ENCODE results near the gene GALM. TPM values are rescaled to one million over a fixed set of nuclear protein-coding genes. Genes with fewer than 3 reads are reported as not detected.
"Not testable (repeated sequence)": the region's sequence is repeated elsewhere in the genome, so short reads cannot be mapped to it uniquely, and the experiment has no call there.

The GALM gene
- total RNA-seq, 1 donor from 2014 or later: 46.3 TPM

- no peak overlapping the region for H3K4me3 Mint-ChIP-seq (ENCODE audit: low read depth)
- H3K9me3 Mint-ChIP-seq (ENCODE audit: low read depth): peaks cover 3% of the 10 kb centered on the region
- no peaks in the 10 kb centered on the region for H3K36me3 Mint-ChIP-seq (ENCODE audit: insufficient read depth)
- peaks cover 21% of the 10 kb centered on the region for H3K4me1 Mint-ChIP-seq (ENCODE audit: low read depth)
- TF ChIP-seq CTCF (IDR thresholded peaks at IDR 0.05; ENCODE audit: unreplicated experiment): no peak
- H3K27me3 Mint-ChIP-seq: no peaks in the 10 kb centered on the region
- DNase-seq (ENCODE audit: low spot score, unreplicated experiment): no peak
- no peak overlapping the region for H3K27ac Mint-ChIP-seq
These were observed 32.9 kb upstream of the GALM start for GRCh38 chr2:38632980-38633379.

DNA sequence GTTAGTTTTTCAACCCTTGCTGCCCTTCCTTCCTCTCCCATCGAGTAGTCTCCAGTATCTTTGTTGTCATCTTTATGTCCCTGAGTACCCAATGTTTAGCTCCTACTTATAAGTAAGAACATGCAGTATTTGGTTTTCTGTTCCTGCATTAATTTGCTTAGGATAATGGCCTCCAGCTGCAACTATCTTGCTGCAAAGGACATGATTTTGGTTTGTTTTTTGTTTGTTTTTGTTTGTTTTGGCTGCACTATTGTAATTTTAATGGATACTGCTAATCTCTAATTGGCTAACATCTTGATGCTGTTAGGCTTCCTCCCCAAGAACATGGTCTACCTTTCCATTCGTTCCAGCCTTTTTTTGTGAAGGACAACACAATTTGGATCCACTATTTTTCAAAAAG lies 32.0 kb upstream of the GALM start:
- H3K36me3 Mint-ChIP-seq (ENCODE audit: insufficient read depth): no peaks in the 10 kb centered on the region
- H3K9me3 Mint-ChIP-seq (ENCODE audit: low read depth): peaks cover 3% of the 10 kb centered on the region
- no peak for DNase-seq (ENCODE audit: low spot score, unreplicated experiment)
- TF ChIP-seq CTCF (IDR thresholded peaks at IDR 0.05; ENCODE audit: unreplicated experiment): no peak
- H3K4me1 Mint-ChIP-seq (ENCODE audit: low read depth): peaks cover 15% of the 10 kb centered on the region
- H3K27ac Mint-ChIP-seq: no peak overlapping the region
- no peaks in the 10 kb centered on the region for H3K27me3 Mint-ChIP-seq
- H3K4me3 Mint-ChIP-seq (ENCODE audit: low read depth): no peak overlapping the region

- no peak for DNase-seq (ENCODE audit: low spot score, unreplicated experiment)
- H3K27me3 Mint-ChIP-seq: no peaks in the 10 kb centered on the region
- no peaks in the 10 kb centered on the region for H3K36me3 Mint-ChIP-seq (ENCODE audit: insufficient read depth)
- H3K27ac Mint-ChIP-seq: no peak overlapping the region
- peaks cover 15% of the 10 kb centered on the region for H3K4me1 Mint-ChIP-seq (ENCODE audit: low read depth)
- no peak overlapping the region for H3K4me3 Mint-ChIP-seq (ENCODE audit: low read depth)
- H3K9me3 Mint-ChIP-seq (ENCODE audit: low read depth): peaks cover 3% of the 10 kb centered on the region
- no peak for TF ChIP-seq CTCF (IDR thresholded peaks at IDR 0.05; ENCODE audit: unreplicated experiment)
These were observed 31.2 kb upstream of the GALM start for GRCh38 chr2:38634684-38635083.

DNA sequence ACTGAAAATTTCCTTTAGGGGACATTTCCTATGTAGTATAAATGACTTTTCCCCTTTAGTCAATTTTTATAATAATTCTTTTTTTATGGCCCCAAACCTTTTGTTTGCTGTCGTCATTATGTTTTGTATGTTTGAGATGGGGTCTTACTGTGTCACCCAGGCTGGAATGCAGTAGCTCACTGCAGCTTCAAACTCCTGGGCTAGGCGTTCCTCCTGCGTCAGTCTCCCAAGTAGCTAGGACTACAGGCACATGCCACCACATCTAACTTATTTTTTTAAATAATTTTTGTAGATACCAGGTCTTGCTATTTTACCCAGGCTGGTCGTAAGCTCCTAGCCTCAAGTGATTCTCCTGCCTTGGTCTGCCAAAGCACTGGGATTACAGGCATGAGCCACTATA lies 30.8 kb upstream of the GALM start:
- Mint-ChIP-seq H3K36me3 (ENCODE audit: insufficient read depth) (no peaks in the 10 kb centered on the region), H3K4me3 (ENCODE audit: low read depth) (no peak overlapping the region), H3K27ac (no peak overlapping the region), H3K27me3 (no peaks in the 10 kb centered on the region), H3K4me1 (ENCODE audit: low read depth) (peaks cover 15% of the 10 kb centered on the region), H3K9me3 (ENCODE audit: low read depth) (peaks cover 3% of the 10 kb centered on the region)
- DNase-seq (ENCODE audit: low spot score, unreplicated experiment): no peak
- TF ChIP-seq CTCF (IDR thresholded peaks at IDR 0.05; ENCODE audit: unreplicated experiment): no peak

DNA sequence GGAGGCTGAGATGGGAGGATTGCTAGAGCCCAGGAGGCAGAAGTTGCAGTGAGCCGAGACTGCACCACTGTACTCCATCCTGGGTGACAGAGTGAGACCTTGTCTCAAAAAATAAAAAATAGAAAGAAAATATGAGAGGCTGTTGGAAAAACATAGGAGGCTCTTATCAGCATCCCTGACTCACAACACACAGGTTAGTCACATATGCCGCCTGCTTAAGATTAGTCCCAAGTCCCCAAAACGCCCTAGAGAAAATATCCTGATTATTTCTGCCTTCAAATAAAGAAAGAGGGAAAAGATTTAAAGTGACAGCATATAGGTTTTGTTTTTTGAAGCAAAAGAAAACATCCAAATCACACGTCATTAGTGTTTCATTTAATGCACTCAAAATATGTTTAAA lies 29.8 kb upstream of the GALM start:
- H3K36me3 Mint-ChIP-seq (ENCODE audit: insufficient read depth): peaks cover under 1% of the 10 kb centered on the region
- no peaks in the 10 kb centered on the region for H3K27me3 Mint-ChIP-seq
- DNase-seq (ENCODE audit: low spot score, unreplicated experiment): no peak
- TF ChIP-seq CTCF (IDR thresholded peaks at IDR 0.05; ENCODE audit: unreplicated experiment): no peak
- no peak overlapping the region for H3K4me3 Mint-ChIP-seq (ENCODE audit: low read depth)
- peaks cover 15% of the 10 kb centered on the region for H3K4me1 Mint-ChIP-seq (ENCODE audit: low read depth)
- peaks cover 3% of the 10 kb centered on the region for H3K9me3 Mint-ChIP-seq (ENCODE audit: low read depth)
- H3K27ac Mint-ChIP-seq: no peak overlapping the region

- H3K36me3 Mint-ChIP-seq (ENCODE audit: insufficient read depth); H3K27ac Mint-ChIP-seq; H3K9me3 Mint-ChIP-seq (ENCODE audit: low read depth); H3K4me3 Mint-ChIP-seq (ENCODE audit: low read depth); H3K4me1 Mint-ChIP-seq (ENCODE audit: low read depth); DNase-seq (ENCODE audit: low spot score, unreplicated experiment); H3K27me3 Mint-ChIP-seq: not testable (repeated sequence)
These were observed 23.4 kb upstream of the GALM start for GRCh38 chr2:38642373-38643017.

Data from progenitor cell of endocrine pancreas (in vitro differentiated cells).